CD8-positive, alpha-beta memory T cell (primary cell): ENCODE data around the gene TSPAN33. TPM values are rescaled to one million over a fixed set of nuclear protein-coding genes. Genes with fewer than 3 reads are reported as not detected.

Source experiments
- CTCF ChIA-PET: fragments of 350-600 bp; sonication (Branson Sonifier 250); formaldehyde crosslinking; loops from one replicate; lab custom pipeline; 2021; ENCODE audit warnings: antibody characterized with exemption; lab: Charles Lee
- POLR2A ChIA-PET: fragments of 350-600 bp; sonication (Branson Sonifier 250); formaldehyde crosslinking; loops from one replicate; lab custom pipeline; 2021; ENCODE audit warnings: antibody characterized with exemption; lab: Charles Lee
- DNase-seq, 5 donors: peaks; one replicate each; pipeline versions ENCODE4 v3.0.0 to v3.0.0-alpha.2; 2020 to 2022; ENCODE audit warnings: mixed read lengths in 1 of 5
- H3K27ac ChIP-seq: one replicate; pipeline ENCODE4 v1.7.0; 2013; ENCODE audit warnings: low read depth, mild to moderate bottlenecking, low read length, moderate library complexity
- H3K27me3 ChIP-seq: 2 replicates; pipeline ENCODE4 v1.7.0; 2013; ENCODE audit warnings: low read length, mild to moderate bottlenecking; ENCODE audit not compliant: insufficient read depth, poor library complexity, severe bottlenecking
- H3K36me3 ChIP-seq: 2 replicates; pipeline ENCODE4 v1.7.0; 2013; ENCODE audit warnings: mild to moderate bottlenecking, low read length, moderate library complexity; ENCODE audit not compliant: insufficient read depth
- H3K4me1 ChIP-seq: 2 replicates; pipeline ENCODE4 v1.7.0; 2013; ENCODE audit warnings: mild to moderate bottlenecking, low read length, moderate library complexity; ENCODE audit not compliant: insufficient read depth
- H3K4me3 ChIP-seq: 2 replicates; pipeline ENCODE4 v1.7.0; 2013; ENCODE audit warnings: mild to moderate bottlenecking, low read length
- H3K9me3 ChIP-seq: 2 replicates; pipeline ENCODE4 v1.7.0; 2013; ENCODE audit warnings: mild to moderate bottlenecking, low read length
- H3K27ac Mint-ChIP-seq, 8 donors: one replicate each; pipeline ENCODE4 v1.8.0; 2020 to 2021; ENCODE audit warnings: mixed read lengths in 8 of 8, mild to moderate bottlenecking in 6 of 8, inconsistent platforms in 3 of 8, moderate library complexity in 3 of 8
- H3K27me3 Mint-ChIP-seq, 2 donors: one replicate each; pipeline ENCODE4 v1.8.0; 2020 to 2021; ENCODE audit warnings: mixed read lengths in 2 of 2, mild to moderate bottlenecking in 1 of 2, moderate library complexity in 1 of 2
- H3K36me3 Mint-ChIP-seq, 3 donors: one replicate each; pipeline ENCODE4 v1.8.0; 2020 to 2021; ENCODE audit warnings: mixed read lengths in 3 of 3, inconsistent platforms in 1 of 3, mild to moderate bottlenecking in 1 of 3
- H3K4me1 Mint-ChIP-seq, 3 donors: one replicate each; pipeline ENCODE4 v1.8.0; 2020 to 2021; ENCODE audit warnings: mixed read lengths in 3 of 3, inconsistent platforms in 1 of 3, mild to moderate bottlenecking in 1 of 3
- H3K4me3 Mint-ChIP-seq, 7 donors: one replicate each; pipeline ENCODE4 v1.8.0; 2020 to 2021; ENCODE audit warnings: mixed read lengths in 7 of 7, mild to moderate bottlenecking in 6 of 7, moderate library complexity in 4 of 7, inconsistent platforms in 2 of 7
- H3K9me3 Mint-ChIP-seq, 5 donors: one replicate each; pipeline ENCODE4 v1.8.0; 2020 to 2022; ENCODE audit warnings: mixed read lengths in 5 of 5, mild to moderate bottlenecking in 3 of 5, moderate library complexity in 2 of 5, inconsistent platforms in 1 of 5
- polyA plus RNA-seq: library from polyadenylated mRNA; unstranded; fragments of 300-500 nt; fragmentation: Illumina TruSeq; gene quantifications from one replicate; pipeline ENCODE4 v1.2.3, GENCODE V29; 2021
- total RNA-seq, 2 experiments: library from RNA; stranded (reverse); gene quantifications; one replicate each; pipeline ENCODE4 v1.2.3, GENCODE V29; 2021

TSPAN33 gene
- 10 to 100 TPM; 23.2 to 23.6 TPM for total RNA-seq
- polyA plus RNA-seq, result 11.6 TPM

GRCh38 chr7:129144095-129144833, at the start of gene TSPAN33:
Gene TSPAN33 (plus strand): TSS chr7:129144707. CDS start chr7:129144981, 274 bp downstream.
- H3K27ac ChIP-seq, result no peak within 1 kb of the TSS
- DNase-seq, result peak; percentile 42 to 73 (median 51)
- Mint-ChIP-seq H3K4me3 (peak within 1 kb of the TSS; percentile 83 to 94 (median 91)), H3K36me3 (peaks cover 0 to 2% (median 0%) of the 10 kb centered on the region in 3 donors), H3K9me3 (no peaks in the 10 kb centered on the region), H3K27ac (peak within 1 kb of the TSS in 4 of 8 donors; percentile 8 to 82 (median 55)), H3K4me1 (peaks cover 19 to 24% (median 20%) of the 10 kb centered on the region in 3 donors), H3K27me3 (peaks cover 8 to 10% of the 10 kb centered on the region in 2 donors)
- H3K9me3 ChIP-seq, result no peaks in the 10 kb centered on the region
- POLR2A ChIA-PET, result interaction anchor here (0.9 kb wide), 1 partner anchor 10 kb away, joined by 3 read pairs; no protein-coding TSS in a partner anchor
- peaks cover 7% of the 10 kb centered on the region for H3K27me3 ChIP-seq
- peak within 1 kb of the TSS; percentile 81 for H3K4me3 ChIP-seq
- CTCF ChIA-PET, result interaction anchor here (0.7 to 1.2 kb wide), 3 partner anchors 15 to 27 kb away, joined by 3 to 6 read pairs (median 3); no protein-coding TSS in a partner anchor
- no peaks in the 10 kb centered on the region for H3K36me3 ChIP-seq
- H3K4me1 ChIP-seq, result no peaks in the 10 kb centered on the region

- peaks cover 13% of the 10 kb centered on the region for H3K4me1 ChIP-seq
- Mint-ChIP-seq H3K27ac (peak overlapping the region in 6 of 8 donors; percentile 13 to 80 (median 42)), H3K27me3 (peaks cover 3 to 8% of the 10 kb centered on the region in 2 donors), H3K4me3 (peak overlapping the region in 2 of 7 donors; percentile 33 to 35), H3K9me3 (no peaks in the 10 kb centered on the region), H3K36me3 (no peaks in the 10 kb centered on the region), H3K4me1 (peaks cover 11 to 18% (median 15%) of the 10 kb centered on the region in 3 donors)
- H3K27me3 ChIP-seq, result no peaks in the 10 kb centered on the region
- no peak overlapping the region for H3K4me3 ChIP-seq
- no peak overlapping the region for H3K27ac ChIP-seq
- ChIA-PET CTCF (no interaction called here), POLR2A (interaction anchor here (0.6 kb wide), 1 partner anchor 184 kb away, joined by 3 read pairs; no protein-coding TSS in a partner anchor)
- no peaks in the 10 kb centered on the region for H3K36me3 ChIP-seq
- H3K9me3 ChIP-seq, result no peaks in the 10 kb centered on the region
- DNase-seq, result peak in 2 of 5 donors; percentile 16 to 43
These were observed 49.2 kb upstream of the TSPAN33 start for GRCh38 chr7:129095258-129095657.

GRCh38 chr7:129098409-129099084, 46.0 kb upstream of the TSPAN33 start:
- Mint-ChIP-seq H3K4me1 (peaks cover 7 to 12% (median 8%) of the 10 kb centered on the region in 3 donors), H3K4me3 (no peak overlapping the region), H3K36me3 (no peaks in the 10 kb centered on the region), H3K27ac (no peak overlapping the region), H3K9me3 (no peaks in the 10 kb centered on the region), H3K27me3 (peaks cover 0 to 6% of the 10 kb centered on the region in 2 donors)
- H3K4me1 ChIP-seq, result peaks cover 13% of the 10 kb centered on the region
- no peaks in the 10 kb centered on the region for H3K9me3 ChIP-seq
- H3K36me3 ChIP-seq, result no peaks in the 10 kb centered on the region
- no peak overlapping the region for H3K27ac ChIP-seq
- ChIA-PET CTCF (interaction anchor here (2.1 kb wide), 1 partner anchor 9 kb away, joined by 5 read pairs; no protein-coding TSS in a partner anchor), POLR2A (no interaction called here)
- DNase-seq, result no peak
- H3K27me3 ChIP-seq, result no peaks in the 10 kb centered on the region
- no peak overlapping the region for H3K4me3 ChIP-seq

GRCh38 chr7:129100827-129101166, 43.7 kb upstream of the TSPAN33 start:
- Mint-ChIP-seq H3K27me3 (peaks cover 0 to 6% of the 10 kb centered on the region in 2 donors), H3K27ac (no peak overlapping the region), H3K36me3 (no peaks in the 10 kb centered on the region), H3K4me3 (no peak overlapping the region), H3K9me3 (no peaks in the 10 kb centered on the region), H3K4me1 (peaks cover 0 to 3% (median 0%) of the 10 kb centered on the region in 3 donors)
- Histone ChIP-seq H3K36me3 (no peaks in the 10 kb centered on the region), H3K27me3 (no peaks in the 10 kb centered on the region), H3K27ac (no peak overlapping the region), H3K4me3 (no peak overlapping the region), H3K9me3 (no peaks in the 10 kb centered on the region), H3K4me1 (peaks cover 1% of the 10 kb centered on the region)
- no peak for DNase-seq
- CTCF ChIA-PET, result interaction anchor here (1.9 kb wide), 1 partner anchor 10 kb away, joined by 11 read pairs; no protein-coding TSS in a partner anchor
- POLR2A ChIA-PET, result no interaction called here

- H3K36me3 ChIP-seq, result no peaks in the 10 kb centered on the region
These were observed 42.8 kb upstream of the TSPAN33 start for GRCh38 chr7:129101746-129102145.

GRCh38 chr7:129103561-129104324, 40.8 kb upstream of the TSPAN33 start:
- ChIA-PET POLR2A (no interaction called here), CTCF (no interaction called here)

More at GRCh38 chr7:129101746-129102145, 42.8 kb upstream of the TSPAN33 start:
- H3K4me3 Mint-ChIP-seq, result no peak overlapping the region
- Histone ChIP-seq H3K27me3 (no peaks in the 10 kb centered on the region), H3K9me3 (no peaks in the 10 kb centered on the region), H3K4me3 (no peak overlapping the region), H3K4me1 (no peaks in the 10 kb centered on the region), H3K27ac (no peak overlapping the region)
- no peaks in the 10 kb centered on the region for H3K36me3 Mint-ChIP-seq
- DNase-seq, result no peak
- no peak overlapping the region for H3K27ac Mint-ChIP-seq
- H3K4me1 Mint-ChIP-seq, result no peaks in the 10 kb centered on the region
- no peaks in the 10 kb centered on the region for H3K9me3 Mint-ChIP-seq
- ChIA-PET POLR2A (no interaction called here), CTCF (interaction anchor here (1.9 kb wide), 1 partner anchor 11 kb away, joined by 11 read pairs; no protein-coding TSS in a partner anchor)
- peaks cover 0 to 4% of the 10 kb centered on the region in 2 donors for H3K27me3 Mint-ChIP-seq

GRCh38 chr7:129108581-129108980, 35.9 kb upstream of the TSPAN33 start:
- H3K9me3 Mint-ChIP-seq, result no peaks in the 10 kb centered on the region
- H3K36me3 Mint-ChIP-seq, result no peaks in the 10 kb centered on the region
- Histone ChIP-seq H3K27me3 (no peaks in the 10 kb centered on the region), H3K4me3 (no peak overlapping the region), H3K9me3 (no peaks in the 10 kb centered on the region), H3K4me1 (no peaks in the 10 kb centered on the region), H3K36me3 (no peaks in the 10 kb centered on the region), H3K27ac (no peak overlapping the region)
- ChIA-PET POLR2A (no interaction called here), CTCF (interaction anchor here (2.4 kb wide), 1 partner anchor 17 kb away, joined by 8 read pairs; no protein-coding TSS in a partner anchor)
- H3K4me1 Mint-ChIP-seq, result no peaks in the 10 kb centered on the region
- H3K4me3 Mint-ChIP-seq, result no peak overlapping the region
- peaks cover 0 to 9% of the 10 kb centered on the region in 2 donors for H3K27me3 Mint-ChIP-seq
- H3K27ac Mint-ChIP-seq, result no peak overlapping the region
- DNase-seq, result no peak

More at GRCh38 chr7:129103561-129104324, 40.8 kb upstream of the TSPAN33 start:
- H3K36me3 ChIP-seq, result no peaks in the 10 kb centered on the region
- no peak overlapping the region for H3K4me3 Mint-ChIP-seq
- no peaks in the 10 kb centered on the region for H3K4me1 Mint-ChIP-seq
- H3K27me3 Mint-ChIP-seq, result peaks cover 2 to 6% of the 10 kb centered on the region in 2 donors
- H3K27ac ChIP-seq, result no peak overlapping the region
- H3K9me3 ChIP-seq, result no peaks in the 10 kb centered on the region
- H3K4me3 ChIP-seq, result no peak overlapping the region
- no peak for DNase-seq
- H3K4me1 ChIP-seq, result no peaks in the 10 kb centered on the region
- H3K27ac Mint-ChIP-seq, result no peak overlapping the region
- H3K9me3 Mint-ChIP-seq, result no peaks in the 10 kb centered on the region
- H3K36me3 Mint-ChIP-seq, result no peaks in the 10 kb centered on the region
- H3K27me3 ChIP-seq, result no peaks in the 10 kb centered on the region
